ENCODE measurements around the gene SP2.

GRCh38 chr17:47935961-47936360 lies 39.9 kb downstream of the SP2 start:
- TF ChIP-seq CTCF (IDR thresholded peaks at IDR 0.05; ENCODE audit: low read depth, low read length) (no peak), EZH2phosphoT487 (IDR thresholded peaks at IDR 0.05; ENCODE audit: low read depth) (no peak)

Measured in OCI-LY3 (cell line).